GM11168 (cell line): Measurements from ENCODE around the gene AHI1.

Experiments
- in situ Hi-C: fragments of 300-500 bp; cut with MboI; formaldehyde crosslinking; loops from one replicate; pipeline ENCODE4 v1.12.0; 2022; ENCODE audit warnings: low sequenced_read_pairs; ENCODE audit not compliant: unreplicated experiment

AHI1 gene

GRCh38 chr6:135274561-135275293, 222.8 kb downstream of the AHI1 start:
- in situ Hi-C loops: no loop called here

- in situ Hi-C loops: no loop called here
These were observed 225.9 kb downstream of the AHI1 start for GRCh38 chr6:135271626-135272025.

- in situ Hi-C loops: no loop called here
These were observed 226.6 kb downstream of the AHI1 start for GRCh38 chr6:135270676-135271536.

- in situ Hi-C loops: no loop called here
These were observed 228.1 kb downstream of the AHI1 start for GRCh38 chr6:135269481-135269891.

GRCh38 chr6:135268740-135269139, 228.8 kb downstream of the AHI1 start:
- in situ Hi-C loops: no loop called here

- in situ Hi-C loops: no loop called here
These were observed 229.3 kb downstream of the AHI1 start for GRCh38 chr6:135268263-135268662.

GRCh38 chr6:135267085-135267484, 230.5 kb downstream of the AHI1 start:
- in situ Hi-C loops: no loop called here

GRCh38 chr6:135266675-135267074, 230.9 kb downstream of the AHI1 start:
- in situ Hi-C loops: no loop called here

GRCh38 chr6:135265278-135265677, 232.3 kb downstream of the AHI1 start:
- in situ Hi-C loops: no loop called here

- in situ Hi-C loops: no loop called here
These were observed 235.4 kb downstream of the AHI1 start for GRCh38 chr6:135261872-135262725.

GRCh38 chr6:135260612-135261011, 236.9 kb downstream of the AHI1 start:
- in situ Hi-C loops: no loop called here

- in situ Hi-C loops: no loop called here
These were observed 238.6 kb downstream of the AHI1 start for GRCh38 chr6:135258970-135259369.

GRCh38 chr6:135257631-135258405, 239.7 kb downstream of the AHI1 start:
- in situ Hi-C loops: no loop called here

- in situ Hi-C loops: no loop called here
These were observed 240.7 kb downstream of the AHI1 start for GRCh38 chr6:135256866-135257265.

- in situ Hi-C loops: no loop called here
These were observed 243.1 kb downstream of the AHI1 start for GRCh38 chr6:135254471-135254870.

- in situ Hi-C loops: no loop called here
These were observed 245.8 kb downstream of the AHI1 start for GRCh38 chr6:135251498-135252441.

GRCh38 chr6:135250751-135251497, 246.6 kb downstream of the AHI1 start:
- in situ Hi-C loops: no loop called here

GRCh38 chr6:135250234-135250633, 247.3 kb downstream of the AHI1 start:
- in situ Hi-C loops: no loop called here
